Neutrophil (primary cell): ENCODE measurements around the gene FNBP1.

ENCODE experiments used
- H3K27ac ChIP-seq: fragments of 200-600 bp; sonication (generic); 2 replicates; pipeline ENCODE4 v1.5.1; 2016; ENCODE audit warnings: mild to moderate bottlenecking, moderate library complexity
- H3K27me3 ChIP-seq: fragments of 200-600 bp; sonication (generic); 2 replicates; pipeline ENCODE4 v1.6.0; 2016; ENCODE audit warnings: mild to moderate bottlenecking
- H3K36me3 ChIP-seq: fragments of 200-600 bp; sonication (generic); 2 replicates; pipeline ENCODE4 v1.5.1; 2017
- H3K4me1 ChIP-seq, 2 experiments: fragments of 200-600 bp in 1 of 2; sonication (generic) in 1 of 2; 1 replicate in 1 of 2; 2 replicates in 1 of 2; pipeline versions ENCODE4 v1.5.1 to v1.6.1; 2013 to 2016; ENCODE audit warnings: low read depth in 1 of 2, low read length in 1 of 2, mild to moderate bottlenecking in 1 of 2, moderate library complexity in 1 of 2; ENCODE audit not compliant: control insufficient read depth in 1 of 2, insufficient read depth in 1 of 2
- H3K4me3 ChIP-seq, 2 experiments: fragments of 200-600 bp in 1 of 2; sonication (generic) in 1 of 2; 1 replicate in 1 of 2; 2 replicates in 1 of 2; pipeline ENCODE4 v1.5.1; 2013 to 2016; ENCODE audit warnings: low read depth in 1 of 2, low read length in 1 of 2, mild to moderate bottlenecking in 1 of 2, moderate library complexity in 1 of 2
- H3K9me3 ChIP-seq: fragments of 200-600 bp; sonication (generic); 2 replicates; pipeline ENCODE4 v1.5.1; 2016
- CTCF ChIP-seq: fragments of 200-600 bp; sonication (generic); IDR thresholded peaks from 2 replicates; pipeline ENCODE4 v1.5.1; 2016; ENCODE audit warnings: antibody characterized with exemption

Gene FNBP1

GRCh38 chr9:129868023-129868871, 174.7 kb downstream of the FNBP1 start:
- no peak for TF ChIP-seq CTCF
- Histone ChIP-seq H3K4me3 (no peak overlapping the region), H3K27ac (peak overlapping the region; percentile 74), H3K27me3 (no peaks in the 10 kb centered on the region), H3K4me1 (peaks cover 32 to 34% of the 10 kb centered on the region in 2 experiments), H3K9me3 (no peaks in the 10 kb centered on the region), H3K36me3 (peaks cover 55% of the 10 kb centered on the region)

- TF ChIP-seq CTCF = no peak
- H3K4me3 ChIP-seq = no peak overlapping the region
- peaks cover 37 to 39% of the 10 kb centered on the region in 2 experiments for H3K4me1 ChIP-seq
- no peaks in the 10 kb centered on the region for H3K9me3 ChIP-seq
- H3K36me3 ChIP-seq = peaks cover 53% of the 10 kb centered on the region
- no peaks in the 10 kb centered on the region for H3K27me3 ChIP-seq
- H3K27ac ChIP-seq = peak overlapping the region; percentile 64
Observed at GRCh38 chr9:129867136-129868022, 175.6 kb downstream of the FNBP1 start.

GRCh38 chr9:129866394-129867135, 176.4 kb downstream of the FNBP1 start:
- Histone ChIP-seq H3K36me3 (peaks cover 59% of the 10 kb centered on the region), H3K27me3 (no peaks in the 10 kb centered on the region), H3K4me1 (peaks cover 37 to 39% of the 10 kb centered on the region in 2 experiments), H3K9me3 (no peaks in the 10 kb centered on the region), H3K27ac (peak overlapping the region; percentile 64), H3K4me3 (no peak overlapping the region)
- no peak for TF ChIP-seq CTCF

GRCh38 chr9:129865668-129866320, 177.2 kb downstream of the FNBP1 start:
- no peak for TF ChIP-seq CTCF
- Histone ChIP-seq H3K27ac (peak overlapping the region; percentile 64), H3K27me3 (no peaks in the 10 kb centered on the region), H3K36me3 (peaks cover 60% of the 10 kb centered on the region), H3K4me3 (no peak overlapping the region), H3K4me1 (peaks cover 37 to 39% of the 10 kb centered on the region in 2 experiments), H3K9me3 (no peaks in the 10 kb centered on the region)
